Caco-2 (cell line): ENCODE data around the gene CNDP1. TPM values are rescaled to one million over a fixed set of nuclear protein-coding genes. Genes with fewer than 3 reads are reported as not detected.

Experiments used
- BruUV-seq: library from RNA; stranded (reverse); fragments of 400-500 nt; replicated peaks from 2 replicates; lab custom pipeline; 2021; lab: Mats Ljungman, UMichigan
- CTCF ChIA-PET: fragments of 300-600 bp; sonication (Branson Sonifier 250); formaldehyde crosslinking; loops from one replicate; lab custom pipeline; 2022; ENCODE audit warnings: antibody characterized with exemption; lab: Charles Lee
- POLR2A ChIA-PET: fragments of 300-600 bp; sonication (Branson Sonifier 250); formaldehyde crosslinking; loops from one replicate; lab custom pipeline; 2022; ENCODE audit warnings: antibody characterized with exemption; lab: Charles Lee
- DNase-seq, 2 experiments: peaks; one replicate each; pipeline versions ENCODE4 v3.0.0 to v3.0.0-alpha.2; 2020 to 2022
- H3K27me3 ChIP-seq: replicated peaks from 2 replicates; pipeline ENCODE4 v1.6.0; 2011; ENCODE audit warnings: low read length; ENCODE audit not compliant: control insufficient read depth, insufficient read depth
- H3K36me3 ChIP-seq: 2 replicates; pipeline ENCODE4 v1.5.1; 2011; ENCODE audit warnings: low read length; ENCODE audit not compliant: control insufficient read depth, insufficient read depth
- H3K4me1 ChIP-seq: fragments of 250-450 bp; sonication (Bioruptor Pico); 2 replicates; pipeline ENCODE4 v1.5.1; 2020; ENCODE audit warnings: mild to moderate bottlenecking
- H3K4me3 ChIP-seq: 2 replicates; pipeline ENCODE4 v1.5.1; 2011; ENCODE audit warnings: low read depth, mild to moderate bottlenecking, control low read depth, low read length
- H3K9me3 ChIP-seq: fragments of 250-450 bp; sonication (Bioruptor Pico); 2 replicates; pipeline ENCODE4 v1.5.1; 2020; ENCODE audit warnings: mild to moderate bottlenecking, moderate library complexity
- H3K27ac Mint-ChIP-seq: one replicate; pipeline ENCODE4 v1.8.0; 2022; ENCODE audit warnings: mixed read lengths; ENCODE audit not compliant: unreplicated experiment
- H3K27me3 Mint-ChIP-seq: one replicate; pipeline ENCODE4 v1.8.0; 2022; ENCODE audit warnings: mixed read lengths; ENCODE audit not compliant: insufficient read depth, unreplicated experiment
- H3K36me3 Mint-ChIP-seq: one replicate; pipeline ENCODE4 v1.8.0; 2022; ENCODE audit warnings: mild to moderate bottlenecking, mixed read lengths; ENCODE audit not compliant: insufficient read depth, unreplicated experiment
- H3K4me1 Mint-ChIP-seq: one replicate; pipeline ENCODE4 v1.8.0; 2022; ENCODE audit warnings: low read depth, mixed read lengths; ENCODE audit not compliant: unreplicated experiment
- H3K4me3 Mint-ChIP-seq: one replicate; pipeline ENCODE4 v1.8.0; 2022; ENCODE audit warnings: mild to moderate bottlenecking, moderate library complexity, mixed read lengths; ENCODE audit not compliant: unreplicated experiment
- H3K9me3 Mint-ChIP-seq: one replicate; pipeline ENCODE4 v1.8.0; 2022; ENCODE audit warnings: mixed read lengths; ENCODE audit not compliant: unreplicated experiment
- CTCF ChIP-seq, 2 experiments: fragments of 200-600 bp in 1 of 2; IDR thresholded peaks; 1 replicate in 1 of 2; 2 replicates in 1 of 2; pipeline versions ENCODE4 v1.5.1 to v1.8.0; 2011 to 2022; ENCODE audit warnings: antibody characterized with exemption in 1 of 2, control low read depth in 1 of 2, inconsistent platforms in 1 of 2, low read depth in 1 of 2, low read length in 1 of 2, mild to moderate bottlenecking in 1 of 2, moderate library complexity in 1 of 2; ENCODE audit not compliant: insufficient read depth in 1 of 2, severe bottlenecking in 1 of 2, unreplicated experiment in 1 of 2
- intact Hi-C: fragments of 100-400 bp; cut with micrococcal nuclease; formaldehyde crosslinking; loops from one replicate; pipeline ENCODE4 v1.10.0; 2022; ENCODE audit not compliant: unreplicated experiment
- total RNA-seq: library from RNA; stranded (reverse); gene quantifications from 2 replicates; pipeline ENCODE4 v1.2.3, GENCODE V29; 2022

CNDP1 gene
- total RNA-seq, 1 experiment from 2014 or later = 0.48 TPM

GRCh38 chr18:74501386-74501785, 32.9 kb upstream of the CNDP1 start:
- BruUV-seq = no TSS peak
- intact Hi-C loops = no loop called here
- no peak for DNase-seq
- no peaks in the 10 kb centered on the region for H3K27me3 Mint-ChIP-seq
- H3K27me3 ChIP-seq = no peaks in the 10 kb centered on the region
- H3K4me3 Mint-ChIP-seq = peak overlapping the region; percentile 58
- POLR2A ChIA-PET = no interaction called here
- CTCF ChIA-PET = no interaction called here
- no peak overlapping the region for H3K4me3 ChIP-seq
- H3K27ac Mint-ChIP-seq = peak overlapping the region; percentile 67
- H3K9me3 ChIP-seq = no peaks in the 10 kb centered on the region
- H3K36me3 Mint-ChIP-seq = peaks cover 30% of the 10 kb centered on the region
- no peaks in the 10 kb centered on the region for H3K9me3 Mint-ChIP-seq
- no peaks in the 10 kb centered on the region for H3K4me1 ChIP-seq
- TF ChIP-seq CTCF (IDR thresholded peaks at IDR 0.05; ENCODE audit: insufficient read depth in 1 of 2, low read depth in 1 of 2, low read length in 1 of 2, severe bottlenecking in 1 of 2, unreplicated experiment in 1 of 2) = no peak
- no peaks in the 10 kb centered on the region; the same call in 1 of the 2 replicates for H3K36me3 ChIP-seq
- peaks cover 6% of the 10 kb centered on the region for H3K4me1 Mint-ChIP-seq

DNA sequence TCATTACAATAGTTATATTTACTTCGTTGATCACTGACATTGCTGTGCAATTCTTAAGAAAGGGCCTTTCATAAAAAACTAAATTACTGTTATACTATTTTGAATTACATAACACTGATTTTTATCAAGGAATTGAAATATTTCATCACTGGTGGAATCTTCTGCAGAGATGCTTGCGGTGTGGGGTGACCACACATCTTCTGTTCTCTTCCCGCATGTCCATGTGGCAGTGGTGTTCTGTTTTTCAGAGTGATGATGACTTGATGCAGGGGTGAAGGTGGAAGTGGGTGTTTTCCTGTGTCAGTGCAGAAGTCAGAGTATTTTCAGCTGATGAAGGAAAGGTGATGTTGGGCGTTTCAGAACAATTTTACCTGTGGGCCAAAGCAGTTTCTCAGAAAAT, 31.2 kb upstream of the CNDP1 start:
- no peak for TF ChIP-seq CTCF (IDR thresholded peaks at IDR 0.05; ENCODE audit: insufficient read depth in 1 of 2, low read depth in 1 of 2, low read length in 1 of 2, severe bottlenecking in 1 of 2, unreplicated experiment in 1 of 2)
- BruUV-seq = no TSS peak
- Mint-ChIP-seq H3K4me1 (peaks cover 14% of the 10 kb centered on the region), H3K36me3 (peaks cover 44% of the 10 kb centered on the region), H3K9me3 (no peaks in the 10 kb centered on the region), H3K4me3 (no peak overlapping the region), H3K27ac (no peak overlapping the region), H3K27me3 (no peaks in the 10 kb centered on the region)
- DNase-seq = no peak
- Histone ChIP-seq H3K27me3 (no peaks in the 10 kb centered on the region), H3K4me1 (peaks cover 4% of the 10 kb centered on the region), H3K4me3 (no peak overlapping the region), H3K36me3 (no peaks in the 10 kb centered on the region; the same call in 1 of the 2 replicates), H3K9me3 (no peaks in the 10 kb centered on the region)
- POLR2A ChIA-PET = no interaction called here
- intact Hi-C loops = no loop called here
- CTCF ChIA-PET = no interaction called here

GRCh38 chr18:74505776-74506175, 28.5 kb upstream of the CNDP1 start:
- intact Hi-C loops = no loop called here
- Histone ChIP-seq H3K27me3 (no peaks in the 10 kb centered on the region), H3K4me3 (no peak overlapping the region), H3K4me1 (peaks cover 17% of the 10 kb centered on the region), H3K36me3 (no peaks in the 10 kb centered on the region; the same call in 1 of the 2 replicates), H3K9me3 (no peaks in the 10 kb centered on the region)
- no peak for DNase-seq
- CTCF ChIA-PET = no interaction called here
- H3K9me3 Mint-ChIP-seq = no peaks in the 10 kb centered on the region
- H3K27me3 Mint-ChIP-seq = no peaks in the 10 kb centered on the region
- H3K4me1 Mint-ChIP-seq = peaks cover 14% of the 10 kb centered on the region
- H3K27ac Mint-ChIP-seq = no peak overlapping the region
- no peak for TF ChIP-seq CTCF (IDR thresholded peaks at IDR 0.05; ENCODE audit: insufficient read depth in 1 of 2, low read depth in 1 of 2, low read length in 1 of 2, severe bottlenecking in 1 of 2, unreplicated experiment in 1 of 2)
- no peak overlapping the region for H3K4me3 Mint-ChIP-seq
- H3K36me3 Mint-ChIP-seq = peaks cover 44% of the 10 kb centered on the region
- no TSS peak for BruUV-seq
- POLR2A ChIA-PET = no interaction called here
